ENCODE measurements around the gene PML. TPM values are rescaled to one million over a fixed set of nuclear protein-coding genes. Genes with fewer than 3 reads are reported as not detected.
"Not testable (repeated sequence)": the region's sequence is repeated elsewhere in the genome, so short reads cannot be mapped to it uniquely, and the experiment has no call there.

PML gene
- total RNA-seq, 1 donor from 2014 or later, result 63.6 TPM

DNA sequence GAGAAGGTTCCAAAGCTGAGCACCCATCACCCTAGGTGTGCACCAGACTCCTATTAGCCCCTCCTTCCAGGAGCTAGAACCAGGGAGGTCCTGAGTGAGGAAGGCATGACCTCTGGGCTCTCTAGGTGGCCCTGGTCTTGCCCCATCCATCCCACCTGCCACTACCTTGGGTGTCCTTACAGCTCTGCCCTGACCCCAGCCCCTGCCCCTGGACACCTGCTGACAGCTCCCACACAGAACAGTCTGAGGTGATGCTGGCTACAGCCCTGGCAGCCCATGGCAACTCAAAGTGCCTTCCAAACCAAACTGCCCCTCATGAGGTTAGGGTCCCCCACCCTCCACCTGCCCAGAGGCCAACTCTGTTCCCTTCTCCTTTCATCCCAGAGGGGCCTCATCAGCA is 50.7 kb downstream of the PML start:
- DNase-seq (ENCODE audit: low spot score), result no peak
- Mint-ChIP-seq H3K36me3 (ENCODE audit: low read depth) (peaks cover 10% of the 10 kb centered on the region), H3K27me3 (ENCODE audit: insufficient read depth) (no peaks in the 10 kb centered on the region), H3K9me3 (no peaks in the 10 kb centered on the region), H3K4me1 (ENCODE audit: low read depth) (peaks cover 10% of the 10 kb centered on the region), H3K4me3 (no peak overlapping the region), H3K27ac (no peak overlapping the region)
- intact Hi-C loops (cut with micrococcal nuclease), result loop anchor here (5.0 kb wide), 1 partner anchor 53 kb away; the partner anchor contains the start of genes PML and STOML1

GRCh38 chr15:74045636-74046274 is 51.2 kb downstream of the PML start:
- Mint-ChIP-seq H3K36me3 (ENCODE audit: low read depth) (peaks cover 10% of the 10 kb centered on the region), H3K27ac (no peak overlapping the region), H3K27me3 (ENCODE audit: insufficient read depth) (no peaks in the 10 kb centered on the region), H3K4me3 (no peak overlapping the region), H3K9me3 (no peaks in the 10 kb centered on the region), H3K4me1 (ENCODE audit: low read depth) (peaks cover 10% of the 10 kb centered on the region)
- intact Hi-C loops (cut with micrococcal nuclease), result loop anchor here (5.0 kb wide), 1 partner anchor 53 kb away; the partner anchor contains the start of genes PML and STOML1
- DNase-seq (ENCODE audit: low spot score), result no peak

DNA sequence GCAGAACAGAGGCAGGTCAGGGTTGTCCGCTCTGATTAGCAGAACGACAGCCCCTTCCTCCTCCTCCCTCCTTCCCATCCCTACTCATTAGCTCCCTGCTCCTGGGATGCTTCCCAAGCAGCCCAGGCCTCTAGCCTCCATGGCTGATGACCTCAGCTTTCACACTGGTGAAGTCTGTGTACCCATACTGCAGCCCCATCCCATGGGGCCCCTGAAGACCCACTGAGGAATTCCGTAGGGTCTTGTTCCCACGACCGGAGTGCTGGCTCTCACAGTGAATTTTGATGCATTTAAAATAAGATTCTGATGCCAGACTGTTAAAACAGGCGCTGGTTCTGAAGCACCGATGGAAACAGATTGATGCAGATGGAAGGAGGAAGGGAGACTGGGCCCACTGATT is 51.8 kb downstream of the PML start:
- intact Hi-C loops (cut with micrococcal nuclease), result loop anchor here (5.0 kb wide), 1 partner anchor 54 kb away; the partner anchor contains the start of genes PML and STOML1

DNA sequence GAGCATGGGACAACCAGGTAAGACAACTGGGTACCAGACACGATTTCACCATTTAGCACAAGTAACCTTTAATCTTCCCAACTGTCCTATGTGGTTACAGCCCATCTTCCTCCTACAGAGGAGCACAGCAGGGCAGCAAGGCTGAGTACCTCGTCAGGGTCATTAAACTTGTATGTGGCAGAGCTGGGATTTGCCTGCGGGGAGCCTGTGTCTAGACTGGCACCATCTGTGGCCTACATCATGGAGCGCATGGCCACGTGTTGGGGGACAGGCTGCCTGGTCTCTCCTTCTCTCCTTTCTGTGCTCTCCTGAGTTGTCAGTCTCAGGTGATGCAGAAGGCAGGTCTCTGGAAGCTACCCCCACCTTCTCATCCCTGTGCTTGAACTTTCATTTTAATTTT is 55.6 kb downstream of the PML start:
- H3K9me3 Mint-ChIP-seq, result no peaks in the 10 kb centered on the region
- H3K27ac Mint-ChIP-seq, result no peak overlapping the region
- peaks cover 4% of the 10 kb centered on the region for H3K36me3 Mint-ChIP-seq (ENCODE audit: low read depth)
- H3K27me3 Mint-ChIP-seq (ENCODE audit: insufficient read depth), result no peaks in the 10 kb centered on the region
- peaks cover 18% of the 10 kb centered on the region for H3K4me1 Mint-ChIP-seq (ENCODE audit: low read depth)
- no peak for DNase-seq (ENCODE audit: low spot score)
- intact Hi-C loops (cut with micrococcal nuclease), result no loop called here
- no peak overlapping the region for H3K4me3 Mint-ChIP-seq

More for the DNA sequence above, 51.8 kb downstream of the PML start:
- H3K9me3 Mint-ChIP-seq, result no peaks in the 10 kb centered on the region
- H3K36me3 Mint-ChIP-seq (ENCODE audit: low read depth), result peaks cover 10% of the 10 kb centered on the region
- no peaks in the 10 kb centered on the region for H3K27me3 Mint-ChIP-seq (ENCODE audit: insufficient read depth)
- peaks cover 10% of the 10 kb centered on the region for H3K4me1 Mint-ChIP-seq (ENCODE audit: low read depth)
- no peak for DNase-seq (ENCODE audit: low spot score)
- H3K4me3 Mint-ChIP-seq, result no peak overlapping the region
- H3K27ac Mint-ChIP-seq, result no peak overlapping the region

GRCh38 chr15:74050556-74051234 is 56.2 kb downstream of the PML start:
- DNase-seq (ENCODE audit: low spot score), result no peak
- no peaks in the 10 kb centered on the region for H3K9me3 Mint-ChIP-seq
- H3K27me3 Mint-ChIP-seq (ENCODE audit: insufficient read depth), result no peaks in the 10 kb centered on the region
- no peak overlapping the region for H3K4me3 Mint-ChIP-seq
- peak overlapping the region; percentile 48 for H3K27ac Mint-ChIP-seq
- H3K36me3 Mint-ChIP-seq (ENCODE audit: low read depth), result peaks cover 5% of the 10 kb centered on the region
- intact Hi-C loops (cut with micrococcal nuclease), result no loop called here
- H3K4me1 Mint-ChIP-seq (ENCODE audit: low read depth), result peaks cover 18% of the 10 kb centered on the region

DNA sequence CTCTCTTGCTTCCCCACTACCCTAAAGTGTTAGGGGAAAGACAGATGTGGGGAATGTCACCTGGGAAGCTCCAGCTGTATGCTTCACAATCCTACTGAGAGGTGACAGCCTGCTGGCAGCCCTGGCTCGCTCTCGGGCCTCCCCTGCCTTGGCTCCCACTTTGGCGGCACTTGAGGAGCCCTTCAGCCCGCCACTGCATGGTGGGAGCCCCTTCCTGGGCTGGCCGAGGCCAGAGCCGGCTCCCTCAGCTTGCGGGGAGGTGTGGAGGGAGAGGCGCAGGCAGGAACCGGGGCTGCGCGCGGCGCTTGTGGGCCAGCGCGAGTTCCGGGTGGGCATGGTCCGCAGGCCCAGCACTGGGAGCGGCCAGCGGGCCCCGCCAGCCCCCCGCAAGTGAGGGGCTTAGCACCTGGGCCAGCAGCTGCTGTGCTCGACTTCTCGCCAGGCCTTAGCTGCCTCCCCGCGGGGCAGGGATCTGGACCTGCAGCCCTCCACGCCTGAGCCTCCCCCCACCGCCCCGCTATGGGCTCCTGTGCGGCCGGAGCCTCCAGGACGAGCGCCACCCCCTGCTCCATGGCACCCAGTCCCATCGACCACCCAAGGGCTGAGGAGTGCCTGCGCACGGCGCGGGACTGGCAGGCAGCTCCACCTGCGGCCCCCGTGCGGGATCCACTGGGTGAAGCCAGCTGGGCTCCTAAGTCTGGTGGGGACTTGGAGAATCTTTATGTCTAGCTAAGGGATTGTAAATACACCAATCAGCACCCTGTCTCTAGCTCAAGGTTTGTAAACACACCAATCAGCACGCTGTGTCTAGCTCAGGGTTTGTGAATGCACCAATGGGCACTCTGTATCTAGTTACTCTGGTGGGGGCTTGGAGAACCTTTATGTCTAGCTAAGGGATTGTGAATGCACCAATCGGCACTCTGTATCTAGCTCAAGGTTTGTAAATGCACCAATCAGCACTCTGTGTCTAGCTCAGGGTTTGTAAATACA is 58.0 kb downstream of the PML start:
- H3K36me3 Mint-ChIP-seq (ENCODE audit: low read depth); DNase-seq (ENCODE audit: low spot score); H3K27me3 Mint-ChIP-seq (ENCODE audit: insufficient read depth); H3K27ac Mint-ChIP-seq; H3K9me3 Mint-ChIP-seq; H3K4me3 Mint-ChIP-seq; intact Hi-C loops (cut with micrococcal nuclease): not testable (repeated sequence)
- H3K4me1 Mint-ChIP-seq (ENCODE audit: low read depth), result peaks cover 16% of the 10 kb centered on the region

GRCh38 chr15:74053517-74053916 is 59.0 kb downstream of the PML start:
- Mint-ChIP-seq H3K27ac (no peak overlapping the region), H3K4me1 (ENCODE audit: low read depth) (peaks cover 8% of the 10 kb centered on the region), H3K27me3 (ENCODE audit: insufficient read depth) (no peaks in the 10 kb centered on the region), H3K9me3 (no peaks in the 10 kb centered on the region), H3K4me3 (no peak overlapping the region), H3K36me3 (ENCODE audit: low read depth) (peaks cover 2% of the 10 kb centered on the region)
- intact Hi-C loops (cut with micrococcal nuclease), result no loop called here
- no peak for DNase-seq (ENCODE audit: low spot score)

DNA sequence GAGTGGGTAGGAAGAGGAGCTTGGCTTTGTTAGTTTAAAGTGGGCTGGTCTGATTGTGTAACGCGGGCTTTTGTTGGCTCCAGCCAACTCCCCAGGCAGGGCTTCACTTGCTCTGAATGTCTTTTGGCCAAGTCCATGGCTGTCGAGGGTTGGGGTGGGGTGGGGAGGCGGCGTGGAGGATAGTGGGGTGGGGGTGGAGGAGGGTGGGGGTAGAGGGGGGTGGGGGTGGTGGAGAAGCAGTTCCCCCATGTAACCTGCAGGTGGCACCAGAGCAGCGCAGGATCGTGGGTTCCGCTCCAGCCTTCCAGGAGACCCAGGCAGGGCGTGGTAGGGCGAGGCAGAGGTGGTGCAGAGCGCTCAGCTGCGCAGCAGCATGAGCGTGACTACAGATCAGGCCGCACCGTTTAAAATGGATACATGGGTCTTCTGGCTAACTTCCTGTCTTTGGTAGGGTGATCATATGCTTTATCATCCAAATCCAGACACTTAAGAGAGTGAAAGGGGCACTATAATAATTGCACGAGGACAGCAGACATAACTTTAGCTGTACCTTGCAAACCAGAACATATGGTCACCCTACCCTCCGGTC is 59.5 kb downstream of the PML start:
- H3K27me3 Mint-ChIP-seq (ENCODE audit: insufficient read depth), result no peaks in the 10 kb centered on the region
- H3K4me1 Mint-ChIP-seq (ENCODE audit: low read depth), result peaks cover 8% of the 10 kb centered on the region
- intact Hi-C loops (cut with micrococcal nuclease), result no loop called here
- peak; percentile 50 for DNase-seq (ENCODE audit: low spot score)
- peaks cover 2% of the 10 kb centered on the region for H3K36me3 Mint-ChIP-seq (ENCODE audit: low read depth)
- H3K4me3 Mint-ChIP-seq, result peak overlapping the region; percentile 3
- H3K9me3 Mint-ChIP-seq, result no peaks in the 10 kb centered on the region
- no peak overlapping the region for H3K27ac Mint-ChIP-seq

GRCh38 chr15:74055804-74056203 is 61.3 kb downstream of the PML start:
- H3K4me3 Mint-ChIP-seq, result no peak overlapping the region
- DNase-seq (ENCODE audit: low spot score), result no peak
- H3K9me3 Mint-ChIP-seq, result no peaks in the 10 kb centered on the region
- intact Hi-C loops (cut with micrococcal nuclease), result no loop called here
- H3K27me3 Mint-ChIP-seq (ENCODE audit: insufficient read depth), result no peaks in the 10 kb centered on the region
- H3K4me1 Mint-ChIP-seq (ENCODE audit: low read depth), result peaks cover 21% of the 10 kb centered on the region
- no peak overlapping the region for H3K27ac Mint-ChIP-seq
- peaks cover 2% of the 10 kb centered on the region for H3K36me3 Mint-ChIP-seq (ENCODE audit: low read depth)

DNA sequence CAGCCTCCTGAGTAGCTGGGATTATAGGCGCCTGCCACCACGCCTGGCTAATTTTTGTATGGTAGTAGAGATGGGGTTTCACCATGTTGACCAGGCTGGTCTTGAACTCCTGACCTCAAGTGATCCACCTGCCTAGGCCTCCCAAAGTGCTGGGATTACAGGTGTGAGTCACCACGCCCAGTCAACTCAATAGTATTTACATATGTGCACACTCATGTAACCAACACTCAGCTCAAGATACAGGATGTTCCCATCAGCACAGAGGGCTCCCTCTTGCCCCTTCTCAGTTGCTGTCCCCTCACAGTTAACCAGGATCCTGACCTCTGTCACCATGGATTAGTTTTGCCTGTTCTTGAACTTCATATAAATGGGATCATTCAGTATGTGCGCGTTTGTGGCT is 61.8 kb downstream of the PML start:
- H3K36me3 Mint-ChIP-seq (ENCODE audit: low read depth); H3K27ac Mint-ChIP-seq; H3K27me3 Mint-ChIP-seq (ENCODE audit: insufficient read depth); H3K4me3 Mint-ChIP-seq; H3K9me3 Mint-ChIP-seq; intact Hi-C loops (cut with micrococcal nuclease); DNase-seq (ENCODE audit: low spot score): not testable (repeated sequence)
- H3K4me1 Mint-ChIP-seq (ENCODE audit: low read depth), result peaks cover 21% of the 10 kb centered on the region

DNA sequence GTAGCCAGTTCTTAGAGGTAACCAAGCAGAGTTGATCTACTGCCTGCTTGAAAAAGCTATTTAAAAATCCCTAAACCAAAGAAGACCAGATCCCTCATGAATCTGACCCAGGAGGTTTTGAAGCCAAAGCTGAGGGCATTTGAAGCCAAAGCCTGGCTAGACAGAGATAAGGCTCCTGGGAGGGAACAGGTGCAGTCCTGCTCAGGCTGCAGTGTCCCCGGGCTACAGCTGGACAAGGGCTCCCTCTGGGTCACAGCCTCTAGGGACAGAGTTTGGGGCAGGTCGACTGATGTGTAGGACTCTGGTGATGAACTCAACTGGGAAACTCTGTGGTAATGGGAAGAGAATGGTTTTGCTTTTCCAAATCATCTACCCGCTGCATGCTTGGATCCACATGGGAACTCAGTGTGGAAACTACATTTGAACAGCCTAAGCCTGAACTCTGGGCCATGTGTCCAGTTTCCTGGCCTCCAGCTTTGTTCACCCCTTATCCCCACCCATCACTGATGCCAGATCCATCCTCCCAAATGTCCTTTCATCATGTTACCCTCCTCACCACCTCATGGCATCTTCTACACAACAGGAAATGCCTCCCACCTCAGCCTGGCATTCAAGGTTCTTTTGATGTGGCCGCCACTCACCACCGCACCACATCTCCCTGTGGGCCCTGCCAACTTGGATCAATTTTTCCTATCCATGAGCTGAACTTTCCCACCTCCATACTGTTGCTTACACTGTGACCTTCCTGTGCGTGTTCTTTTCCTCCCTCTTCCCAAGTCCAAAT is 64.7 kb downstream of the PML start:
- H3K9me3 Mint-ChIP-seq; H3K27ac Mint-ChIP-seq; H3K27me3 Mint-ChIP-seq (ENCODE audit: insufficient read depth); H3K36me3 Mint-ChIP-seq (ENCODE audit: low read depth); intact Hi-C loops (cut with micrococcal nuclease); H3K4me3 Mint-ChIP-seq; DNase-seq (ENCODE audit: low spot score): not testable (repeated sequence)
- peaks cover 18% of the 10 kb centered on the region for H3K4me1 Mint-ChIP-seq (ENCODE audit: low read depth)

GRCh38 chr15:74060251-74060650 is 65.7 kb downstream of the PML start:
- DNase-seq (ENCODE audit: low spot score), result no peak
- intact Hi-C loops (cut with micrococcal nuclease), result no loop called here
- Mint-ChIP-seq H3K4me1 (ENCODE audit: low read depth) (peaks cover 14% of the 10 kb centered on the region), H3K4me3 (no peak overlapping the region), H3K36me3 (ENCODE audit: low read depth) (no peaks in the 10 kb centered on the region), H3K27me3 (ENCODE audit: insufficient read depth) (no peaks in the 10 kb centered on the region), H3K27ac (no peak overlapping the region), H3K9me3 (no peaks in the 10 kb centered on the region)
